GM19438 (cell line): Measurements from ENCODE around the gene KLHL24.
"Not testable (repeated sequence)": the region's sequence is repeated elsewhere in the genome, so short reads cannot be mapped to it uniquely, and the experiment has no call there.

ENCODE experiments used
- ATAC-seq: cut with Tn5 transposase; IDR thresholded peaks from one replicate; pipeline ENCODE4 v1.9.1; 2021; ENCODE audit warnings: low read depth; ENCODE audit not compliant: unreplicated experiment

The KLHL24 gene

GRCh38 chr3:183695569-183696364 is 60.3 kb downstream of the KLHL24 start:
- ATAC-seq = no peak

DNA sequence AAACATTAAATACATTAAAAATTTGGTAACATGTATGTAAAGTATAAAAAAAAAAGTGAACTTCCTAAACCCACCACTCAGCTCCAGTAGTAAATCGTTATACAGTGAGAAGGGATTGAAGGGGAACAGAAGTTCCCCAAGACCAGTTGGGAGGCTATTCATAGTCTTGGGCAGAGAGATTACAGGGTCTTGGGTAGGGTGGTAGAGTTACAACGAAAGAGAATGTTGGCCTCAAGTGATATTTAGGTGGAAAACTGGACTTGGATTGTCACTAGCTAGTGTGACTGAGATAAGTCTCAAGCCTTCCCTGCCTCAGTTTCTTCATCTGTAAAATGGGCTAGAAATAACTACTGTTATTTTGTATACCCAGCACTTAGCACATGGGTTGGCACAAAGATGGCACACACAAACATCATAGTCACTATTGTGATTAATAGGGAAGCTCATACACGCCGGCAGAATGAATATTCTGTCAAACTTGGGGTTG is 61.7 kb downstream of the KLHL24 start:
- no peak for ATAC-seq

DNA sequence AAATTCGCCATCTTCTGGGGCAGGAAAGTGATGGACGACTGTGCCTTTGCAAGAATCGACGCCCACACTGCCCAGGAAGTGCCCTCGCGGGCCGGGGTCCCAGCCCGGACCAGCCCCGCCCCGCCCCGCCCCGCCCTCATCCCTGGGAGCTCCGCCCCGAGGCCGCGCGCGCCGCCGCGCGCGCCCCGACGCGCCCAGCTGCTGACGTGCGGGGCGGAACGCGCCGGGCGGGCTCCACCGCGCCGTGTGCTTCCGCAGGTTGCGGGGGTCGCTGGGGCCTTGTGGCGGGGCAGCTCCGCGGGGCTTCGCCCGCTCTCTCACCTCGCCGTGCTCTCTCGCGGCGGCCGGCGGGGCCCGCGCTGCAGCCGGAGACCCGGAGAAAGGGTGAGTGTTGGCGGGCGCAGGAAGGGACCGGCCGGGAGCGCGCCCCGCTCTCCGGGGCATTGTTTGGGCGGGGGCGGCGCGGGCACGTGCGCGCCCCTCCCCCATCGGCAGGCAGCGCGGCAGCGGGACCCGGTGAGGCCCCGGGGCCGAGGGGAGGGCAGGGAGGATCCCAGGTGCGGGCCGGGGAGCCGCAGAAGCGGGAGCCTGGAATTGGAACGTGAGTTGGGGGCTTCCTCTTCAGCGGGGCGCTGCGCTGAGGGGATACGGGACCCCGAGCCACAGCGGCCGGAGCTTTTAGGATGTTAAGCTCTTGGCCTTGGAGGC is 62.3 kb downstream of the KLHL24 start, which contains the start of gene YEATS2:
TSS of gene YEATS2 (plus strand) at position 188 of the 708 bp plus-strand sequence. CDS start 17,366 bp downstream, outside the sequence.
- ATAC-seq = peak; percentile 72

- peak; percentile 26 for ATAC-seq
These were observed 62.9 kb downstream of the KLHL24 start for GRCh38 chr3:183698318-183698751.

- no peak for ATAC-seq
These were observed 63.3 kb downstream of the KLHL24 start for GRCh38 chr3:183698756-183699155.

DNA sequence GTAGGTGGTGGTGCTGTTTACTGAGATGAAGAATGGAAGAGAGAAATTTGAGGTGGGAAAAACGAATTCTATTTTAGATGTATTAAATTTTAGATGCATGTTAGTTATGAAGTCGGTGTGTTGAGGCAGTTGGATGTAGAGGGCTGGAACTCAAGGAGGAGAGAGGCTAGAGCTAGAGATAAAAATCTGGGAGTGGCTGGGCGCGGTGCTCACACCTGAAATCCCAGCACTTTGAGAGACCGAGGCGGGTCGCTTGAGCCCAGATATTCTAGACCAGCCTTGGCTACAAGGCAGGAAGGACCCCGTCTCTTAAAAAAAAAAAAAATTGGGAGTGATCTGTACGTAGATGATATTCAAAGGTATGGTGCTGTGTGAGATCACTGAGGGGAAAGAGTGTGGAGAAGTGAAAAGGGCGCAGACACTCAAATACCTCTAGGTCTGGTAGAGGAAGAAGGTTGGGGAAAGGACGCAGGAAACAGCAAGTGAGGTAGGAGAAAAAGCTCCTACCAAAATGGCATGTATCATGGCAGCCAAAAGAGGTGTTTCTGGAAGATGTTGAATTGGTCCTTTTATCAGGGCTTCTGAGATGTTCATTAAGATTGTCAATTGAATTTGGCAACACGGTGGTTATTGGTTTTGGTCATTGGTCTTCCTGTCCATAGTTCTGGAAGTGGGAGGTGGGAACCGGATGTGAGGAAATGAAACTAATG is 64.0 kb downstream of the KLHL24 start:
- ATAC-seq = no peak

- no peak for ATAC-seq
These were observed 66.3 kb downstream of the KLHL24 start for GRCh38 chr3:183701744-183702143.

DNA sequence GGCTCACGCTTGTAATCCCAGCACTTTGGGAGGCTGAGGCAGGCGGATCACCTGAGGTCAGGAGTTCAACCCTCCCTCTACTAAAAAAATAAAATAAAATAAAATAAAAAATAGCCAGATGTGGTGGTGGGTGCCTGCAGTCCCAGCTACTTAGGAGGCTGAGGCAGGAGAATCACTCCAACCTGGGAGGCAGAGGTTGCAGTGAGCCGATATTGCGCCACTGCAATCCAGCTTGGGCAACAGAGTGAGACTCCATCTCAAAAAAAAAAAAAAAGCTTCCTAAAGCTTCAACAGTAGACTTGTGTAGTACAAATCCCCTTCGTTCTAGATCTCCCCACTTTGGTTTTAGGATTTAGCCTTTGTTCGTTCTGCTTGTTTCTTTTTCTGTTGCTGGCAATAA is 68.5 kb downstream of the KLHL24 start:
- ATAC-seq = not testable (repeated sequence)

GRCh38 chr3:183710231-183710630 is 74.8 kb downstream of the KLHL24 start:
- no peak for ATAC-seq

DNA sequence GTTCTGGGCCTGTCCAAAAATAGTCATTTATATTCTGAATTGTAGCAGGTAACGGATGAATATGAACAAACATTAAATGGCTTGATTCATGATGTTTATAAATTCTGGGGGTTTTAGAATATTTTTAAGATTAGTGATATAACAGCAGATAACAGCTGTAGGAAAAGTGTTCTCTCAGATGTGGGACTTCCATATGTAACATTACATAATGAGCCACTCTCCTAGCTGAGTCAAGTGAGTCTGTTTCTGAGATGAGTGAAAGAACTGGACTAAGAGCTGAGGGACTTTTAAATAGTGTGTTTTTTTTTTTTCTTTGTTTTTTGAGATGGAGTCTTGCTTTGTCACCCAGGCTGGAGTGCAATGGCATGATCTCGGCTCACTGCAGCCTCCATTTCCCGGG is 76.1 kb downstream of the KLHL24 start:
- no peak for ATAC-seq

DNA sequence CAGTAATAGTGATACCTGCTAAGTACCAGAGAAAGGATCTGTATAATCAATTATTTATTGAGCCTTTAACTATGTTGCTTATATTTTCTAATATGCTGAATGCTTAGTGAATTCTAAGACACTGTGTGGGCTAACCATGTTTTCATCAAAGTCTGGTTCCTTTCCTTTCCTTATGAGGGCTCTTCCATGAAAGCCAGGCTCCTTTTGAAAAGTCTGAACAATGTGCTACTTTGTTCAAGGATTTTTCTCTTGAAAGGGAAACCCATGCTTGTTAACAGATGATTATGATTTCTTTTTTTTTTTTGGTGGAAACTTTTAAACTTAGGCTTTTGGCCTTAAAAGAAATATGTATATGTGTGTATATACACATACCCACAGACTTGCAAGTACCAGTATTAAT is 79.2 kb downstream of the KLHL24 start:
- no peak for ATAC-seq

GRCh38 chr3:183718012-183718411 is 82.6 kb downstream of the KLHL24 start:
- ATAC-seq = no peak

DNA sequence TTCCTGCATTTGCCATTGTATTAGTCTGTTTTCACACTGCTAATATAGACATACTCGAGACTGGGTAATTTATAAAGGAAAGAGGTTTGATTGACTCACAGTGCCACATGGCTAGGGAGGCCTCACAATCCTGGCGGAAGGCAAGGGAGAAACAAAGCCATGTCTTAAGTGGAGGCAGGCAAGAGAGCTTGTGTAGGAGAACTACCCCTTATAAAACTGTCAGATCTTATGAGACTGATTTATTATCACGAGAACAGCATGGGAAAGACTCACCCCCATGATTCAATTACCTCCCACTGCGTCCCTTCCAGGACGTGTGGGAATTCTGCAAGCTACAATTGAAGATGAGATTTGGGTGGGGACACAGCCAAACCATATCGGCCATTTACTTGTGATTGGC is 90.0 kb downstream of the KLHL24 start:
- no peak for ATAC-seq

- ATAC-seq = no peak
These were observed 92.8 kb downstream of the KLHL24 start for GRCh38 chr3:183728204-183728603.

DNA sequence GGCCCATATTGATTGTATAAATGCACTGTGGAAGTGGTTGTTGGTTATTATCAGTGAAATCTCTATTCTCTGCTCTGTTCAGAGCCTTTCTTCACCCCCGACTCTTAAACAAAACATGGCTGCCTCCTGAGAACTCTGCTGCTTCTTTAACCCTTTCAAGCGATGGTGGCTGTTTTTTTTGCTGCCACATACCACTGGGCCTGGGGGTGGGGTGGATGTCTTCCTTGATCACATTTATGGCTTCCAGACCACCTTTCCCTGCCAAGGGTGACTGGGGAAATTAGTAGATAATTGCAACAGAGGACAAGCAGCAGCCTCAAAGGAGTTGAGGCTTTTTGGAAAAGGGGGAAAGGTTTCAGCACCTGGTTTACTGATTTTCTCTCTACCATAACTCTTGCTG is 94.9 kb downstream of the KLHL24 start:
- no peak for ATAC-seq

GRCh38 chr3:183731611-183732010 is 96.2 kb downstream of the KLHL24 start:
- no peak for ATAC-seq

DNA sequence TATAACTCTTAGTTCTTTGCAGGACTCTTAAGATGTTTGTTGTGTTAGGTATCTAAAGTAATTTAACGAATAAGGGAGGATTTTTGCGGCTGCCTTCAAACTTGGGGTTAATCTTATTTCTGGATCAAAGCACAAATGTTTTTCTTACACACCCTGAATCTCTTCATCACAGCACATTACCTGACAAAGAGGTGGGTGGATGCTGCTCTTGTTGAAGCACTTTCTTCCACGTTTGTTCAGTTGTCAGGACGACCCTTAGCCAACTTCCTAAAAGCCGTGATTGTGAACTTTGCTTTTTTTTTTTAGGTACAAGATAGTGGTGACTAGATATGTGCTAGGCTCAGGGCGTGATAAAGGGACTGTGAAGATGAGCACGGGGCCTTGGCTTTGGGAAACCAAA is 98.1 kb downstream of the KLHL24 start:
- no peak for ATAC-seq
